ENCODE data around the gene TMEM18. TPM values are rescaled to one million over a fixed set of nuclear protein-coding genes. Genes with fewer than 3 reads are reported as not detected.

Gene TMEM18
- total RNA-seq, 1 experiment from 2014 or later = 33.5 TPM

DNA sequence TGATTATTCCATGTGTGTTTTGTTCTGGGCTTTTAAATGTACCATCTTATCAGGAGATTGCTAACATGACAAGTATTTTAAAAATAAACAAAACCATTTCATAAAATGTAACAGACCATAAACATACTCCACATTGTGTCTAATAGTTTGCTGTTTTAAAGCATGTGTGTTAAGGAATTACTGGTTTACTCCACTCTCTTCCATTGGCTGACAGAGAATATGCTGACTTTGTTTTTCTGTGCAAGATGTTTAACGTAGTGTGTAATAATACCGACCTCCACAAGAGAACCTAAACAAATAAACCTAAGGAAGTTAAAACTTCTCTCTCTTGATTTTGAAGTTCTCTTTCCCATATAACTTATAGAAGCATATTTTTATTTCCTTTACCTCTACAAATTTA lies 17.0 kb upstream of the TMEM18 start:
- no peaks in the 10 kb centered on the region for H3K36me3 ChIP-seq (ENCODE audit: control insufficient read depth in 1 of 2, insufficient read depth in 2 of 2, low read length in 2 of 2)
- H3K27me3 ChIP-seq (ENCODE audit: insufficient read depth, low read length) = no peaks in the 10 kb centered on the region
- no peaks in the 10 kb centered on the region for H3K9me3 ChIP-seq (ENCODE audit: control insufficient read depth in 1 of 2, insufficient read depth in 1 of 2, low read depth in 1 of 2, low read length in 2 of 2)
- H4K20me1 ChIP-seq (ENCODE audit: insufficient read depth) = no peaks in the 10 kb centered on the region
- ChIA-PET POLR2A (no interaction called here), RAD21 (ENCODE audit: low non-redundant PET in 1 of 2, low total read pairs in 2 of 2, uncharacterized antibody in 2 of 2, unreplicated experiment in 2 of 2) (no interaction called here), CTCF (interaction anchor here (1.1 kb wide), 1 partner anchor 11 kb away, joined by 3 read pairs; no protein-coding TSS in a partner anchor)
- ATAC-seq (no peak), DNase-seq (ENCODE audit: low read depth, low spot score) (no peak)
- TF ChIP-seq SP1 (IDR thresholded peaks at IDR 0.05; ENCODE audit: low read depth) (no peak), RAD21 (IDR thresholded peaks at IDR 0.05; ENCODE audit: low read depth) (no peak), JUND (IDR thresholded peaks at IDR 0.05) (no peak), CBX3 (IDR thresholded peaks at IDR 0.05; ENCODE audit: low read depth) (no peak), MAX (IDR thresholded peaks at IDR 0.05) (no peak), SIN3A (IDR thresholded peaks at IDR 0.05; ENCODE audit: low read depth) (no peak), ZNF274 (IDR thresholded peaks at IDR 0.05; ENCODE audit: low read depth, low read length) (no peak), FOSL1 (IDR thresholded peaks at IDR 0.05; ENCODE audit: low read depth) (no peak), EGR1 (IDR thresholded peaks at IDR 0.05; ENCODE audit: low read depth) (no peak), SRF (IDR thresholded peaks at IDR 0.05; ENCODE audit: low read depth) (no peak), CEBPB (IDR thresholded peaks at IDR 0.05; ENCODE audit: low read depth) (no peak), POLR2A (IDR thresholded peaks at IDR 0.05; ENCODE audit: borderline replicate concordance, extremely low read depth, insufficient read depth, insufficient read length) (no peak), REST (IDR thresholded peaks at IDR 0.05; ENCODE audit: low read depth) (no peak), TCF7L2 (IDR thresholded peaks at IDR 0.05; ENCODE audit: borderline replicate concordance, extremely low read depth, insufficient read depth, insufficient read length) (no peak), YY1 (IDR thresholded peaks at IDR 0.05; ENCODE audit: extremely low read depth, insufficient replicate concordance, low read depth, low read length) (no peak), ATF3 (IDR thresholded peaks at IDR 0.05) (no peak), ELF1 (IDR thresholded peaks at IDR 0.05; ENCODE audit: borderline replicate concordance, low read depth) (no peak), ZFX (IDR thresholded peaks at IDR 0.05) (no peak), EZH2phosphoT487 (IDR thresholded peaks at IDR 0.05; ENCODE audit: borderline replicate concordance) (no peak)
- H3K9me2 ChIP-seq (ENCODE audit: insufficient read depth) = no peaks in the 10 kb centered on the region
- H2AFZ ChIP-seq (ENCODE audit: low read depth, low read length, poor library complexity, severe bottlenecking) = peak overlapping the region; percentile 12
- no peak overlapping the region for H3K9ac ChIP-seq (ENCODE audit: low read length)
- BruUV-seq (replicated peaks) = no TSS peak
- no peaks in the 10 kb centered on the region for H3K79me2 ChIP-seq (ENCODE audit: insufficient read depth, low read length)
- no peak overlapping the region for H3K27ac ChIP-seq (ENCODE audit: low read depth, low read length)
- H3K4me1 ChIP-seq (ENCODE audit: control insufficient read depth in 1 of 2, insufficient read depth in 2 of 2, low read length in 2 of 2) = peaks cover 12 to 16% of the 10 kb centered on the region in 2 experiments
- H3K4me3 ChIP-seq (replicated peaks in 1 of 2; ENCODE audit: low read depth in 1 of 2, low read length in 2 of 2) = no peak overlapping the region
- H3K4me2 ChIP-seq (ENCODE audit: low read length) = no peak overlapping the region
- intact Hi-C loops (cut with micrococcal nuclease) = no loop called here

Measured in HCT116 (cell line).